GM21737 (cell line): ENCODE results near the gene RCAN2.
"Not testable (repeated sequence)": the region's sequence is repeated elsewhere in the genome, so short reads cannot be mapped to it uniquely, and the experiment has no call there.

Source experiments
- ATAC-seq: cut with Tn5 transposase; IDR thresholded peaks from one replicate; pipeline ENCODE4 v1.9.1; 2021; ENCODE audit warnings: mild to moderate bottlenecking, moderate library complexity; ENCODE audit not compliant: unreplicated experiment

The RCAN2 gene

GRCh38 chr6:46347669-46348068, 143.6 kb downstream of the RCAN2 start:
- ATAC-seq = no peak

GRCh38 chr6:46340246-46340645, 151.0 kb downstream of the RCAN2 start:
- no peak for ATAC-seq

GRCh38 chr6:46338131-46338530, 153.1 kb downstream of the RCAN2 start:
- ATAC-seq = peak; percentile 77

- no peak for ATAC-seq
These were observed 156.8 kb downstream of the RCAN2 start for GRCh38 chr6:46334442-46334841.

GRCh38 chr6:46333481-46333880, 157.8 kb downstream of the RCAN2 start:
- ATAC-seq = no peak

- not testable (repeated sequence) for ATAC-seq
These were observed 158.8 kb downstream of the RCAN2 start for GRCh38 chr6:46332448-46332847.

- ATAC-seq = no peak
These were observed 159.8 kb downstream of the RCAN2 start for GRCh38 chr6:46331461-46331860.

GRCh38 chr6:46329568-46329967, 161.7 kb downstream of the RCAN2 start:
- ATAC-seq = no peak

GRCh38 chr6:46327779-46328178, 163.5 kb downstream of the RCAN2 start:
- no peak for ATAC-seq

GRCh38 chr6:46325561-46326530, 165.4 kb downstream of the RCAN2 start:
- ATAC-seq = no peak

- no peak for ATAC-seq
These were observed 166.5 kb downstream of the RCAN2 start for GRCh38 chr6:46324706-46325105.

- ATAC-seq = no peak
These were observed 167.2 kb downstream of the RCAN2 start for GRCh38 chr6:46323966-46324622.

- no peak for ATAC-seq
These were observed 167.8 kb downstream of the RCAN2 start for GRCh38 chr6:46323312-46323965.

GRCh38 chr6:46320505-46320904, 170.7 kb downstream of the RCAN2 start:
- no peak for ATAC-seq

GRCh38 chr6:46315589-46315988, 175.7 kb downstream of the RCAN2 start:
- ATAC-seq = no peak

GRCh38 chr6:46312654-46313053, 178.6 kb downstream of the RCAN2 start:
- no peak for ATAC-seq

- no peak for ATAC-seq
These were observed 181.1 kb downstream of the RCAN2 start for GRCh38 chr6:46310196-46310595.

GRCh38 chr6:46306431-46306830, 184.8 kb downstream of the RCAN2 start:
- no peak for ATAC-seq

GRCh38 chr6:46305833-46306232, 185.4 kb downstream of the RCAN2 start:
- no peak for ATAC-seq

- no peak for ATAC-seq
These were observed 186.0 kb downstream of the RCAN2 start for GRCh38 chr6:46305236-46305635.

- no peak for ATAC-seq
These were observed 188.4 kb downstream of the RCAN2 start for GRCh38 chr6:46302816-46303215.

GRCh38 chr6:46302176-46302575, 189.1 kb downstream of the RCAN2 start:
- no peak for ATAC-seq
